ENCODE measurements around the gene LUC7L3.
"Not testable (repeated sequence)": the region's sequence is repeated elsewhere in the genome, so short reads cannot be mapped to it uniquely, and the experiment has no call there.

LUC7L3 gene

GRCh38 chr17:50710025-50710424 lies 9.4 kb upstream of the LUC7L3 start:
- DNase-seq (ENCODE audit: low read depth) = no peak

GRCh38 chr17:50710650-50711049 lies 8.8 kb upstream of the LUC7L3 start:
- no peak for DNase-seq (ENCODE audit: low read depth)

GRCh38 chr17:50712641-50713040 lies 6.8 kb upstream of the LUC7L3 start:
- no peak for DNase-seq (ENCODE audit: low read depth)

- DNase-seq (ENCODE audit: low read depth) = no peak
Measured at GRCh38 chr17:50715471-50715870, 3.9 kb upstream of the LUC7L3 start.

GRCh38 chr17:50719924-50720794 lies 756 bp downstream of the LUC7L3 start:
- DNase-seq (ENCODE audit: low read depth) = no peak

GRCh38 chr17:50721194-50722010 lies 2.0 kb downstream of the LUC7L3 start:
- no peak for DNase-seq (ENCODE audit: low read depth)

GRCh38 chr17:50722746-50723145 lies 3.3 kb downstream of the LUC7L3 start:
- peak; percentile 15 for DNase-seq (ENCODE audit: low read depth)

- DNase-seq (ENCODE audit: low read depth) = not testable (repeated sequence)
Measured at GRCh38 chr17:50724622-50725021, 5.2 kb downstream of the LUC7L3 start.

- DNase-seq (ENCODE audit: low read depth) = no peak
Measured at GRCh38 chr17:50725769-50726655, 6.6 kb downstream of the LUC7L3 start.

- DNase-seq (ENCODE audit: low read depth) = no peak
Measured at GRCh38 chr17:50728112-50728429, 8.7 kb downstream of the LUC7L3 start.

GRCh38 chr17:50728881-50729765 lies 9.7 kb downstream of the LUC7L3 start:
- no peak for DNase-seq (ENCODE audit: low read depth)

- DNase-seq (ENCODE audit: low read depth) = no peak
Measured at GRCh38 chr17:50731575-50732460, 12.4 kb downstream of the LUC7L3 start.

GRCh38 chr17:50735287-50735686 lies 15.9 kb downstream of the LUC7L3 start:
- DNase-seq (ENCODE audit: low read depth) = no peak

- DNase-seq (ENCODE audit: low read depth) = no peak
Measured at GRCh38 chr17:50737118-50737698, 17.8 kb downstream of the LUC7L3 start.

GRCh38 chr17:50739098-50739497 lies 19.7 kb downstream of the LUC7L3 start:
- no peak for DNase-seq (ENCODE audit: low read depth)

GRCh38 chr17:50745631-50746030 lies 26.2 kb downstream of the LUC7L3 start:
- no peak for DNase-seq (ENCODE audit: low read depth)

- no peak for DNase-seq (ENCODE audit: low read depth)
Measured at GRCh38 chr17:50749245-50749644, 29.8 kb downstream of the LUC7L3 start.

GRCh38 chr17:50754521-50754920 lies 35.1 kb downstream of the LUC7L3 start:
- no peak for DNase-seq (ENCODE audit: low read depth)

- DNase-seq (ENCODE audit: low read depth) = no peak
Measured at GRCh38 chr17:50758524-50758923, 39.1 kb downstream of the LUC7L3 start.
